Activated naive CD4-positive, alpha-beta T cell treated with anti-CD3 and anti-CD28 coated beads, Interleukin-2, amount 50 U/mL, for 16 hours (primary cell): ENCODE measurements around the gene NIFK.
A peak's percentile ranks its signal among the peaks of the same experiment; 100 is the strongest.
"Not testable (repeated sequence)": the region's sequence is repeated elsewhere in the genome, so short reads cannot be mapped to it uniquely, and the experiment has no call there.

Experiments
- DNase-seq: peaks from one replicate; pipeline ENCODE4 v3.0.0-alpha.2; 2020

The NIFK gene

DNA sequence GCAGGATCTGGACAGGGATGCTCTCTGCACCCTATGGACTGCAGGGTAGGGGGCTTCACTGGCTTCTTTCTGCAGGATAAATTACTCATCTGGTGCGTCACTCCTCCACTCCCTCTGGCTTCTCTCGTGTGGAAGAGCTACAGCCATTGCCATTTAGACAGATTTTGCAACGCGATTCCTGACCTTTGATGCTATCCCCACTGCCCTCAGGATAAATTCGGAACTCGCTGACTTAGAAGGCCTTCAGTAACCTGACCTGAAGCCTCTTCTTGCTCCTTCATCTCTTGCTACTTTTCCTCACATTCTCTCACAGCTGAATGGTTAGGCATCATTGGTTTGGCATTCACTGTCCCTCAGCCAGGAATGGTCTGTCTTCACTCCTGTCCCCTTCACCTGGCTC is 5.3 kb downstream of the NIFK start:
- no peak for DNase-seq

DNA sequence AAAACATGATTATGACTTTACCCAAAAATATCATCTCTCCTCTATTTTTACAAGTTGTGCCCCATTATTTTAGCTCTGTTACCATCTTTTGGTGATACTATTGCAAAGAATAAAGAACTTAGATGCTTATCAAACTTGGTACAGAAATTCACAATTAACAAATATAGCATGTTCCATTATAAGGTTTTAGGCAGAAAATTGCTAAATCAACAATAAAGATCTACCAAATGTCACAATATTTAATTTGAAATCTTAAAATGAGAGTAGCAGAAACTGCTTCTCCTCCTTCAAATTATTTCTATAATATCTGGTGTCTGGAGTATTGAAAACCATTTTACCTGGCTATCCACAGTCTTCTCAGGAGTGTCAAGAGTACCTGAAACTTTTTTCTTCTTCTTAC is 8.7 kb downstream of the NIFK start:
- DNase-seq: no peak

GRCh38 chr2:121727332-121727731 is 9.3 kb downstream of the NIFK start:
- no peak for DNase-seq

DNA sequence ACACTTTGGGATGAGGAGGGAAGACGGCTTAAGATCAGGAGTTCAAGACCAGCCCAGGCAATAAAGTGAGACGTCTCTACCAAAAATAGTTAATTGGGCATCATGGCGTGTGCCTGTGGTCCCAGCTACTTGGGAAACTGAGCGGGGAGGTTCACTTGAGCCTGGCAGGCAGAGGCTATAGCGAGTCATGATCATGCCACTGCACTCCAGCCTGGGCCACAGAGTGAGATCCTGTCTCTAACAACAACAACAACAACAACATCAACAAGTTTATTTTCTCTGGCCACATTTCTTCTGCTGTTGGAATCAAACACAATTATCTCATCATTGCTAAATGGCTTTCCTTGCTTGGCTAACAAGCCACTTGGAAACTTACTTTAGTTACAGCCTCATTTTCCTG is 13.4 kb downstream of the NIFK start:
- DNase-seq: no peak

DNA sequence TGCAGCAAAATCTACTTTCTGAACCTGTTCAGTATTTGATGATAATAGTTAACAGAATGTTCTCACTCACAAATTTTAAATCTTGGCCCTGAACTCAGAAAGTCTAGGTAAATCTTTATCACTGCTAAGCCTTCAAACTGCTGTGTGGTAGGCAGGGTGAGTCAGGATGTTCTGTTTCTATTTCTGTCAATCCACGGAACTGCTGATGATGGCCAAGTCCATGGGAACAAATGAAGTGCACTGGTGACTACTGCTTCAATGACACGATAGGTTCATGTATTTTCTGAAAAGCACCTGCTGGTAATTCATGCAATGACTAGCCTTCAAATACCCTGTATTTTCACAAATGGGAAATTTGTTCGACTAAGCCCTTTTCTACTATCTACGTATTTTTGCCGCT is 14.2 kb downstream of the NIFK start:
- no peak for DNase-seq

- no peak for DNase-seq
These were observed 14.7 kb downstream of the NIFK start for GRCh38 chr2:121721926-121722325.

- no peak for DNase-seq
These were observed 19.1 kb downstream of the NIFK start for GRCh38 chr2:121717529-121717928.

DNA sequence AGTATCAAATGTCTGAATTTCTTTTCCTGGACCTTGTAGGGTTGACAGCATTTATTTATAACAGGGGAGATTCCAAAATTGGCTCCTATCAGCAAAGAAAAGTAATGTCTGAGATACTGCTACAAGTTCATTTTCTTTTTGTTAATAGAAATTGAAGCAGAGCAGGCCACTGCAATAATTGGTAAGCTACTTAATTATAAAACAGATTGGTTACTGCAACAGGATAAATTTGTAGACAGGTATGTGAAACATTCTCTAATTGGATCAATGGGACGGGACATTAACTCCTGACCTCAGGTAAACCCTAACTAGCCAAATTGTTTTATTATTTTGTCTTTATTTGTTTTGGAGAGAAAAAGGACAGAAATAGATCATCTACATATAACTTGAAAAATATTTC is 20.5 kb downstream of the NIFK start:
- no peak for DNase-seq

DNA sequence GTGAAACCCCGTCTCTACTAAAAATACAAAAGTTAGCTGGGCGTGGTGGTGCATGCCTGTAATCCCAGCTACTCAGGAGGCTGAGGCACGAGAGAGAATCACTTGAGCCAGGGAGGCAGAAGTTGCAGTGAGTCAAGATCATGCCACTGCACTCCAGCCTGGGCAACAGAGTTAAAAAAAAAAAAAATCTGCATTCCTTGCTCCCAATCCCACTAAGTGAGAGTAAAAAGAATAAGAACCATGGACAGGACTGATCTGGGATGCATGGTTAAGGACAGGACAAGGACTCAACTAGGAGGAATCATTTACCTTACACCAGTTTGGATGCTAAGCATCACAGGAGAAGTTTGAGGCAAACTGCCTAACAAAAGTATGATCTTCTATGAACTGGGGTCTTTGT is 25.2 kb downstream of the NIFK start:
- not testable (repeated sequence) for DNase-seq

- no peak for DNase-seq
These were observed 26.1 kb downstream of the NIFK start for GRCh38 chr2:121710470-121711170.

GRCh38 chr2:121709776-121710469 is 26.8 kb downstream of the NIFK start:
- no peak for DNase-seq

DNA sequence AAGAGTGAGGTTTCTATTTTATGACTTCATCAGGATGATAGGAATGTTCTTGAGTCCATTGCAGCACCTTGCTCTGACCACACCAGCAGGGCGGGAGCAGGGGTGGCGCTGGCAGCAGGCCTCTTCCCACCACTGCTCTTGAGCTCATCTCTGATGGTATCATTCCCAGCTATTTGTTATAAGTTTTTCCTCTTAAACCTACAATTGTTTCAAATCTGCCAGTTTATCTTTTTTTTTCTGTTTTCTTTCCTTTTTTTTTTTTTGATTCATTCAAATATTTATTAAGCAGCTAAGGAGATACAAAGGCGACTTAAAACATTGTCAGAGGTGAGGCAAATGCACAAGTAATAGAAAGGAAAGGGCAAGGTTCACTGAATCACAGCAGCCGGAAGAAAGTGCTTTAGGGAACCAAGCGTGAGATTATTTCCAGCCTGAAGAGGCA is 28.7 kb downstream of the NIFK start:
- DNase-seq: no peak

- DNase-seq: no peak
These were observed 29.2 kb downstream of the NIFK start for GRCh38 chr2:121707344-121707919.

GRCh38 chr2:121705958-121706357 is 30.7 kb downstream of the NIFK start:
- no peak for DNase-seq

- DNase-seq: no peak
These were observed 31.3 kb downstream of the NIFK start for GRCh38 chr2:121705390-121705789.

DNA sequence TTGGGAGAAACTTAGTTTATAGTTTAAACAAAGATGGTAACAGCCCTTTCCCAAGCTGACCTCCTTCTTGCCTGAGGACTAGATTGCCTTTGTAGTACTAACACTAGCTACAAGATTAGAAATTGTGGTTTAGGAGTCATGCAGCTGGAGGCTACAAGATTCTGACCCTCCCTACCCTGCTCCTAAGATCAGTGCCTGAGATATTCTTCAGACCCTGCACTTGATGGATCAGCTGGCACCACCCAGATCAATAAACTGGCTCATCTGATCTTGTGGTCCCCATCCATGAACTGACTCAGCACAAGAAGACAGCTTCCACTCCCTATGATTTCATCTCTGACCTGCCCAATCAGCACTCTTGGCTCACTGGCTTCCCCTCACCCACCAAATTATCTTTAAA is 34.9 kb downstream of the NIFK start:
- DNase-seq: not testable (repeated sequence)

DNA sequence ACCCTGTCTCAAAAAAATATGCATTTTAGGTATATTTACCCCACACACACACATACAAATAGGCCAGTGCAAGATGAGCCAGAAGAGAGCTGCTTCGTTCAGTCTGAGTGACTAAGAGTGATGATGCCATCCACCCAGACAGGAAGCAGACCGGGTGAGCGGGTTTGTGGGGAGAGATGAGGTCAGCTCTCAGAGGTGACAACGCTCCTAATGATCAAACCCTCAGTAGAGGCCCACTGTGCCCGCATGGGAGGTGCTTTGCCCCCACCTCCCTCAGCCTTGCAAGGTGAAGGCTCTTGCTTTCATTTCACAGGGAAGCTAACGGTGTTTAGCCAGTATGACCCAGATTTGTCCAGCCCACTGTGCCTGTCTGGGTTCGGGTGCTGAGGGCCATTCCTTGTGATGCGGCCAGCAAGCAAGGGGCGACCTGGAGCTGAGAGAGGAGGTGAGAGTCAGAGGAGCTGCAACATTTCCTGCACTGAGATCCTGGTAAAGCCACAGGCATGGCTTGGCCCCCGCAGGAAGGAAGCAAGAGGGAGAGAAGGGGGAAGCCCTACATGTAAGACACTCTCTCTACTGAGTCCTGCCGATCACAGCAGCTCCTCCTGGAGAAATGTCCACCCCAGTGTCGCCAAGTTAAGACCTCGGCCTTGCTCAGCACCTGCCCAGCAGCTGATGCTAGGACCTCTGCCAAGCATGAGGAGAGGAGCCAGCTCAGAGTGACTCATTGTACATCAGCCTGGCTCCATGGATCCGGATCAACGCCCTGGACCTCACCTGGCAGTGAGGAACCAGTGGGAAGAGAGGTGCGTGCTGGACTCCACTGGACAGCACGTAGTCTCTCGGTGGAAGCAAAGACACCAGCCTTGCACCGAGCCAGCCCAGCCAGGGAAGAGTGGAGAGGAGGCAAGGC is 37.0 kb downstream of the NIFK start:
- peak; percentile 78 for DNase-seq

GRCh38 chr2:121698318-121698930 is 38.3 kb downstream of the NIFK start:
- DNase-seq: no peak

DNA sequence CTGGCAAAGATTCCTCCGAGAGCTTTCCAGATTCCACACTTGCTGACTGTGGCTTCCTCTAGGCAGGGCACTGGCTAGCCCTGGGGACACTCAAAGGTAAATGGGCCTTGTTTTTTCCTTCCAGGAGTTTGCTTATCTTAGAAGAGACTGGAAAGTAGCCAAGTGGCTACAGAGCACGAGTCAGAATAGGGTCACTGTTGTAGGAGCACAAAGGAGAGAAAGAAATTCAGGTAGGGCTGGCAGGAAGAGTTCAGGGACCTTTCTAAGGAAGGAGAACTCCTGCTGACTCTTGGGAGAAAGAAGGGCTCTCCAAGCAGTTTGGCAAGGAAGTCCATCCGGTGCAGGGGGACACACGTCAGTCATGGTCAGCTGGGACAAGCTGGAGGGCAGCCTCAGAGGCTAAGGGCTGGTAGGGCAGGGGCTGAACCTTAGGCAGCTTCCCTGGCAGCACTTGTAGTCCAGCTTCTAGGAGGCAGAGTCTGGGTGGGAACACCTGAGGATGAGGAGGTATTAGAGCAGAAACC is 39.5 kb downstream of the NIFK start:
- no peak for DNase-seq

DNA sequence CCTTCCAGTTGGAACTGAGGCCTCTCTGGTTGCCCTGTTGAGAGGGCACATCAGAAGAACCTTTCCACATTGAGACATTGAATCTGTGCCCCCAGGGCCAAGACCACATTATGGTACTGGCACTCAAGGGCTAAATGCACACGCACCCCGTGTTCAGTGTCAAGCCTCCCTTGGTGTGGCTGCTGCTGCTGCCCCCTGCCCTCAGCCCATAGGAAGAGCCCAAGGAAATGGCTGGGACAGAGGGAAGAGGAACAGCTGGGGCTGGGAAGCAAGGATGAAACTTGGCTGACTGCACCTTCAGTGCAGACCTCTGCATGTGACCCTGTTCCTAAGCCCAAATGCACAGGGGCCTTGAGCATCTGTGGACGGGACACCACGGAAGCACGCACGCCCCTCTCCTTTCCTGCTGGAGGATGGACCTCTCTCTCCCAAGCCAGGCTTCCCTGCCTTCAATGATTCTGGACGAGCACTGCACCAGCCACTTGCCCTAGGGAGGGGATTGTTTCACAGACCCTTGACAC is 40.2 kb downstream of the NIFK start:
- DNase-seq: no peak

GRCh38 chr2:121695171-121695451 is 41.6 kb downstream of the NIFK start:
- DNase-seq: no peak

DNA sequence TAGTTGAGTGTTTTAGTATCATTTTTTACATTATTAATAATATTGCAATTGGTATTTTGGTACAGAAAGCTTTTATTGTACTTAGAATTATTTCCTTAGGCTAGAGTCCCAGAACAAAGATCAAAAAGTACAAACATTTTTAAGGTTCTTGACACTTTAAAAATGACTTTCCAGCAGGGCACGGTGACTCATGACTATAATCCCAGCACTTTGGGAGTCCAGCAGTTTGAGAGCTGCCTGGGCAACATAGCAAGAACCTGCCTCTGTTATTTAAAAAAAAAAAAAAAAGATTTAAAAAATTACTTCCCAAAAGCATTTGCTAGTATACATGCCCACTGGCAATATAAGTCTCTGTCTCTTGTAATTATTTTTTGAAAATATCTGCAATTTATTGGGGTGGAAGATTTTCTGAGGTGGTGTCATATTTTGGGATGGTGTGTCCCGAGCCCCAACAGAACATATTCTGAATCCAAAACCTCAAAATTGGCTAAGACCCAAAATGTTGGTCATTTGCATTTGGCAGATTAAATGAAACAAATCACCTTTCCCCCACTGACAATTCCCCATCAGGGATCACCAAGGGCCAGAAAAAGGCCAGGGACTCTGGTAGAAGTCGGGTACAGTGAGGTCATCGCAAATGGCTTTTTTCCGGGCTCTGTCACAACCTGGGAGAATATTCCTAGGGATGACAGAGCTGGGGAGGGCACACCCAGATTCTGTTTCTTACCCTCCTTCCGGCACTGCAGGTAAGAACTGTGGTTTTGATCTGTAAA is 42.1 kb downstream of the NIFK start:
- no peak for DNase-seq
